ENCODE data around the gene FAM25A. TPM values are rescaled to one million over a fixed set of nuclear protein-coding genes. Genes with fewer than 3 reads are reported as not detected.
"Not testable (repeated sequence)": the region's sequence is repeated elsewhere in the genome, so short reads cannot be mapped to it uniquely, and the experiment has no call there.

FAM25A gene
- polyA plus RNA-seq, 2 of the 4 experiments (the other 2 are of a cell fraction), result not detected

GRCh38 chr10:87030912-87031635 lies 11.0 kb downstream of the FAM25A start (continued):
- TF ChIP-seq HOXB13 (CRISPR knock-in tag; IDR thresholded peaks at IDR 0.05; ENCODE audit: low read depth) (no peak), CHD2 (IDR thresholded peaks at IDR 0.05; ENCODE audit: low read length, partially characterized antibody) (no peak), NFE2L2 (conservative IDR thresholded peaks at IDR 0.05; ENCODE audit: low read length) (no peak)

GRCh38 chr10:87036623-87037022 lies 16.5 kb downstream of the FAM25A start:
- Histone ChIP-seq H3K9me3 (no peaks in the 10 kb centered on the region), H3K4me3 (no peak overlapping the region), H3K4me2 (no peak overlapping the region), H3K4me1 (0 out of 3 replicates have a peak, but pooled peaks cover 2% of the 10 kb centered on the region), H3K27ac (no peak overlapping the region)
- WGBS (ENCODE audit: missing lambda C conversion rate), result 100% methylated on average over 1 of the region's 1 CpG
- FAIRE-seq, result no peak
- ATAC-seq, result no peak
- ChIA-PET POLR2A (no interaction called here), CTCF (interaction anchor here (0.7 to 0.9 kb wide), 2 partner anchors 70 to 544 kb away, joined by 3 to 5 read pairs; no protein-coding TSS in a partner anchor)
- TF ChIP-seq CEBPB (IDR thresholded peaks at IDR 0.05), result no peak
- TF ChIP-seq MAX (IDR thresholded peaks at IDR 0.05), result no peak
- TF ChIP-seq RAD21 (conservative IDR thresholded peaks at IDR 0.05 in 1 of 2, IDR thresholded peaks at IDR 0.05 in 1 of 2), result no peak
- TF ChIP-seq EHMT2 (IDR thresholded peaks at IDR 0.05; ENCODE audit: low read depth), result no peak
- TF ChIP-seq HOXA7 (CRISPR knock-in tag; IDR thresholded peaks at IDR 0.05), result no peak
- DNase-seq (ENCODE audit: low read depth in 1 of 2, low spot score in 1 of 2), result no peak

- no peak for FAIRE-seq
These were observed 18.2 kb downstream of the FAM25A start for GRCh38 chr10:87038286-87038717.

GRCh38 chr10:87038786-87039185 lies 18.7 kb downstream of the FAM25A start:
- CTCF ChIA-PET, result no interaction called here
- Histone ChIP-seq H3K27ac (no peak overlapping the region), H3K4me1 (0 out of 3 replicates have a peak, but pooled peaks cover 2% of the 10 kb centered on the region), H3K4me3 (no peak overlapping the region), H3K4me2 (no peak overlapping the region), H3K9me3 (no peaks in the 10 kb centered on the region)
- DNase-seq (ENCODE audit: low read depth in 1 of 2, low spot score in 1 of 2) (no peak), FAIRE-seq (no peak), ATAC-seq (peak in 1 of 2 experiments; percentile 19; a peak in 2 of 6 replicates)
- POLR2A ChIA-PET, result no interaction called here
- TF ChIP-seq FOXS1 (CRISPR knock-in tag; IDR thresholded peaks at IDR 0.05) (no peak), ZC3H11A (IDR thresholded peaks at IDR 0.05) (no peak)
- WGBS (ENCODE audit: missing lambda C conversion rate), result 74% methylated on average over 2 of the region's 2 CpGs

More at GRCh38 chr10:87038286-87038717, 18.2 kb downstream of the FAM25A start:
- TF ChIP-seq ELK1 (IDR thresholded peaks at IDR 0.05; ENCODE audit: low read depth, low read length) (no peak), CHD4 (IDR thresholded peaks at IDR 0.05; ENCODE audit: borderline replicate concordance) (no peak), MAX (IDR thresholded peaks at IDR 0.05) (no peak), RAD21 (conservative IDR thresholded peaks at IDR 0.05 in 1 of 2, IDR thresholded peaks at IDR 0.05 in 1 of 2) (no peak), HES2 (IDR thresholded peaks at IDR 0.05) (no peak), RNF2 (IDR thresholded peaks at IDR 0.05; ENCODE audit: borderline replicate concordance, low read depth) (no peak), KDM1A (IDR thresholded peaks at IDR 0.05; ENCODE audit: low read depth) (no peak), ZSCAN20 (CRISPR knock-in tag; IDR thresholded peaks at IDR 0.05) (no peak), NPAS2 (CRISPR knock-in tag; IDR thresholded peaks at IDR 0.05; ENCODE audit: borderline replicate concordance) (no peak), NFE2L2 (conservative IDR thresholded peaks at IDR 0.05; ENCODE audit: low read length) (no peak)
- Histone ChIP-seq H3K4me3 (no peak overlapping the region), H3K9me3 (no peaks in the 10 kb centered on the region), H3K4me1 (0 out of 3 replicates have a peak, but pooled peaks cover 2% of the 10 kb centered on the region), H3K27ac (no peak overlapping the region), H3K4me2 (no peak overlapping the region)
- CTCF ChIA-PET, result no interaction called here
- no peak for DNase-seq (ENCODE audit: low read depth in 1 of 2, low spot score in 1 of 2)
- WGBS (ENCODE audit: missing lambda C conversion rate), result 90% methylated on average over 3 of the region's 3 CpGs
- ATAC-seq, result peak; percentile 34 to 43; a peak in 5 of 6 replicates
- POLR2A ChIA-PET, result no interaction called here

GRCh38 chr10:87043579-87043978 lies 23.5 kb downstream of the FAM25A start:
- ATAC-seq; FAIRE-seq; H3K4me2 ChIP-seq; H3K27ac ChIP-seq; H3K9me3 ChIP-seq; H3K4me3 ChIP-seq; H3K4me1 ChIP-seq; POLR2A ChIA-PET; DNase-seq (ENCODE audit: low read depth in 1 of 2, low spot score in 1 of 2): not testable (repeated sequence)
- CTCF ChIA-PET, result interaction anchor here (0.7 to 2.5 kb wide), 2 partner anchors 10 to 68 kb away, joined by 5 to 7 read pairs; no protein-coding TSS in a partner anchor
- 83% methylated on average over 7 of the region's 7 CpGs for WGBS (ENCODE audit: missing lambda C conversion rate)

Measured in A549 (cell line).